ENCODE results near the gene DHX16.

The DHX16 gene

GRCh38 chr6:30689985-30690384 is 17.2 kb upstream of the DHX16 start:
- no peaks in the 10 kb centered on the region for H3K9me3 ChIP-seq (ENCODE audit: low read length)
- H3K9ac ChIP-seq (ENCODE audit: low read length), result peak overlapping the region; percentile 28
- H3K4me1 ChIP-seq (ENCODE audit: insufficient read depth, low read length), result peaks cover 33% of the 10 kb centered on the region
- H3K36me3 ChIP-seq (ENCODE audit: insufficient read depth, low read length), result no peaks in the 10 kb centered on the region
- peak overlapping the region in 1 of 2 donors; percentile 60 for H3K4me3 ChIP-seq (ENCODE audit: low read depth in 1 of 2, low read length in 2 of 2)
- H3K27me3 ChIP-seq (ENCODE audit: control insufficient read depth in 1 of 2, insufficient read depth in 2 of 2, low read length in 2 of 2), result no peaks in the 10 kb centered on the region
- H3K27ac ChIP-seq (ENCODE audit: low read depth, low read length), result peak overlapping the region; percentile 88

- H3K4me1 ChIP-seq (ENCODE audit: insufficient read depth, low read length), result peaks cover 33% of the 10 kb centered on the region
- H3K36me3 ChIP-seq (ENCODE audit: insufficient read depth, low read length), result no peaks in the 10 kb centered on the region
- H3K4me3 ChIP-seq (ENCODE audit: low read depth in 1 of 2, low read length in 2 of 2), result peak overlapping the region in 1 of 2 donors; percentile 60
- no peaks in the 10 kb centered on the region for H3K9me3 ChIP-seq (ENCODE audit: low read length)
- H3K27me3 ChIP-seq (ENCODE audit: control insufficient read depth in 1 of 2, insufficient read depth in 2 of 2, low read length in 2 of 2), result no peaks in the 10 kb centered on the region
- H3K27ac ChIP-seq (ENCODE audit: low read depth, low read length), result peak overlapping the region; percentile 100
- no peak overlapping the region for H3K9ac ChIP-seq (ENCODE audit: low read length)
These were observed 16.4 kb upstream of the DHX16 start for GRCh38 chr6:30689022-30689865.

GRCh38 chr6:30688569-30688968 is 15.8 kb upstream of the DHX16 start:
- Histone ChIP-seq H3K9me3 (ENCODE audit: low read length) (no peaks in the 10 kb centered on the region), H3K27me3 (ENCODE audit: control insufficient read depth in 1 of 2, insufficient read depth in 2 of 2, low read length in 2 of 2) (no peaks in the 10 kb centered on the region), H3K36me3 (ENCODE audit: insufficient read depth, low read length) (no peaks in the 10 kb centered on the region), H3K4me3 (ENCODE audit: low read depth in 1 of 2, low read length in 2 of 2) (peak overlapping the region in 1 of 2 donors; percentile 99), H3K4me1 (ENCODE audit: insufficient read depth, low read length) (peaks cover 34% of the 10 kb centered on the region), H3K27ac (ENCODE audit: low read depth, low read length) (peak overlapping the region; percentile 100), H3K9ac (ENCODE audit: low read length) (peak overlapping the region; percentile 86)

GRCh38 chr6:30687659-30688431 is 15.0 kb upstream of the DHX16 start:
- peak overlapping the region; percentile 94 to 99 for H3K4me3 ChIP-seq (ENCODE audit: low read depth in 1 of 2, low read length in 2 of 2)
- no peaks in the 10 kb centered on the region for H3K27me3 ChIP-seq (ENCODE audit: control insufficient read depth in 1 of 2, insufficient read depth in 2 of 2, low read length in 2 of 2)
- peak overlapping the region; percentile 100 for H3K27ac ChIP-seq (ENCODE audit: low read depth, low read length)
- peaks cover 3% of the 10 kb centered on the region for H3K36me3 ChIP-seq (ENCODE audit: insufficient read depth, low read length)
- no peaks in the 10 kb centered on the region for H3K9me3 ChIP-seq (ENCODE audit: low read length)
- H3K4me1 ChIP-seq (ENCODE audit: insufficient read depth, low read length), result peaks cover 42% of the 10 kb centered on the region
- H3K9ac ChIP-seq (ENCODE audit: low read length), result peak overlapping the region; percentile 86

GRCh38 chr6:30686908-30687658 is 14.3 kb upstream of the DHX16 start:
- H3K9ac ChIP-seq (ENCODE audit: low read length), result peak overlapping the region; percentile 86
- H3K27ac ChIP-seq (ENCODE audit: low read depth, low read length), result peak overlapping the region; percentile 100
- H3K4me3 ChIP-seq (ENCODE audit: low read depth in 1 of 2, low read length in 2 of 2), result peak overlapping the region; percentile 94 to 99
- no peaks in the 10 kb centered on the region for H3K9me3 ChIP-seq (ENCODE audit: low read length)
- H3K36me3 ChIP-seq (ENCODE audit: insufficient read depth, low read length), result peaks cover 3% of the 10 kb centered on the region
- no peaks in the 10 kb centered on the region for H3K27me3 ChIP-seq (ENCODE audit: control insufficient read depth in 1 of 2, insufficient read depth in 2 of 2, low read length in 2 of 2)
- H3K4me1 ChIP-seq (ENCODE audit: insufficient read depth, low read length), result peaks cover 49% of the 10 kb centered on the region

- H3K27ac ChIP-seq (ENCODE audit: low read depth, low read length), result peak within 1 kb of the TSS; percentile 100
- peak within 1 kb of the TSS; percentile 94 to 99 for H3K4me3 ChIP-seq (ENCODE audit: low read depth in 1 of 2, low read length in 2 of 2)
- peak within 1 kb of the TSS; percentile 98 for H3K9ac ChIP-seq (ENCODE audit: low read length)
- no peaks in the 10 kb centered on the region for H3K27me3 ChIP-seq (ENCODE audit: control insufficient read depth in 1 of 2, insufficient read depth in 2 of 2, low read length in 2 of 2)
- peaks cover 3% of the 10 kb centered on the region for H3K36me3 ChIP-seq (ENCODE audit: insufficient read depth, low read length)
- no peaks in the 10 kb centered on the region for H3K9me3 ChIP-seq (ENCODE audit: low read length)
- peaks cover 54% of the 10 kb centered on the region for H3K4me1 ChIP-seq (ENCODE audit: insufficient read depth, low read length)
These were observed 13.5 kb upstream of the DHX16 start, which contains the start of gene PPP1R18 for GRCh38 chr6:30686009-30686907. PPP1R18 (minus strand) TSS chr6:30686645; CDS start chr6:30686018, 627 bp downstream.

- Histone ChIP-seq H3K9me3 (ENCODE audit: low read length) (no peaks in the 10 kb centered on the region), H3K4me3 (ENCODE audit: low read depth in 1 of 2, low read length in 2 of 2) (peak overlapping the region; percentile 88 to 99), H3K27ac (ENCODE audit: low read depth, low read length) (peak overlapping the region; percentile 100), H3K36me3 (ENCODE audit: insufficient read depth, low read length) (peaks cover 4% of the 10 kb centered on the region), H3K27me3 (ENCODE audit: control insufficient read depth in 1 of 2, insufficient read depth in 2 of 2, low read length in 2 of 2) (no peaks in the 10 kb centered on the region), H3K9ac (ENCODE audit: low read length) (peak overlapping the region; percentile 98), H3K4me1 (ENCODE audit: insufficient read depth, low read length) (peaks cover 59% of the 10 kb centered on the region)
These were observed 12.6 kb upstream of the DHX16 start for GRCh38 chr6:30685157-30686008.

GRCh38 chr6:30684386-30685156 is 11.8 kb upstream of the DHX16 start:
- H3K9me3 ChIP-seq (ENCODE audit: low read length), result no peaks in the 10 kb centered on the region

GRCh38 chr6:30683980-30684338 is 11.2 kb upstream of the DHX16 start:
- Histone ChIP-seq H3K4me3 (ENCODE audit: low read depth in 1 of 2, low read length in 2 of 2) (peak overlapping the region; percentile 88 to 99), H3K27ac (ENCODE audit: low read depth, low read length) (peak overlapping the region; percentile 100), H3K36me3 (ENCODE audit: insufficient read depth, low read length) (peaks cover 14% of the 10 kb centered on the region), H3K9ac (ENCODE audit: low read length) (peak overlapping the region; percentile 98), H3K9me3 (ENCODE audit: low read length) (no peaks in the 10 kb centered on the region), H3K4me1 (ENCODE audit: insufficient read depth, low read length) (peaks cover 57% of the 10 kb centered on the region), H3K27me3 (ENCODE audit: control insufficient read depth in 1 of 2, insufficient read depth in 2 of 2, low read length in 2 of 2) (no peaks in the 10 kb centered on the region)

More at GRCh38 chr6:30684386-30685156, 11.8 kb upstream of the DHX16 start:
- Histone ChIP-seq H3K4me1 (ENCODE audit: insufficient read depth, low read length) (peaks cover 60% of the 10 kb centered on the region), H3K27ac (ENCODE audit: low read depth, low read length) (peak overlapping the region; percentile 100), H3K36me3 (ENCODE audit: insufficient read depth, low read length) (peaks cover 12% of the 10 kb centered on the region), H3K27me3 (ENCODE audit: control insufficient read depth in 1 of 2, insufficient read depth in 2 of 2, low read length in 2 of 2) (no peaks in the 10 kb centered on the region), H3K9ac (ENCODE audit: low read length) (peak overlapping the region; percentile 98), H3K4me3 (ENCODE audit: low read depth in 1 of 2, low read length in 2 of 2) (peak overlapping the region; percentile 88 to 99)
